Vagina (tissue), 2 donors: ENCODE measurements around the gene NRG3. TPM values are rescaled to one million over a fixed set of nuclear protein-coding genes. Genes with fewer than 3 reads are reported as not detected.

ENCODE experiments used
- DNase-seq, 2 donors: peaks; one replicate each; pipeline ENCODE4 v3.0.0-alpha.2; 2017; ENCODE audit errors: extremely low spot score in 2 of 2
- H3K27ac ChIP-seq: fragments of 200-600 bp; sonication (generic); one replicate; pipeline ENCODE4 v1.5.1; 2019
- H3K27me3 ChIP-seq: fragments of 200-600 bp; sonication (generic); one replicate; pipeline ENCODE4 v1.5.1; 2019
- H3K36me3 ChIP-seq, 2 donors: fragments of 200-600 bp; sonication (generic); one replicate each; pipeline ENCODE4 v1.5.1; 2017 to 2019
- H3K4me1 ChIP-seq: fragments of 200-600 bp; sonication (generic); one replicate; pipeline ENCODE4 v1.5.1; 2019
- H3K4me3 ChIP-seq, 2 donors: fragments of 200-600 bp; sonication (generic); 1 replicate in 1 of 2; 2 replicates in 1 of 2; pipeline ENCODE4 v1.5.1; 2016 to 2019
- H3K9me3 ChIP-seq: fragments of 200-600 bp; sonication (generic); one replicate; pipeline ENCODE4 v1.5.1; 2019
- POLR2A ChIP-seq, 2 donors: fragments of 450-650 bp; IDR thresholded peaks; one replicate each; pipeline ENCODE4 v1.6.1; 2017; ENCODE audit warnings: antibody characterized with exemption in 2 of 2, mild to moderate bottlenecking in 2 of 2, moderate library complexity in 2 of 2
- POLR2AphosphoS5 ChIP-seq, 2 donors: sonication (generic); formaldehyde crosslinking; IDR thresholded peaks; one replicate each; pipeline ENCODE4 v1.9.0; 2017; ENCODE audit warnings: antibody characterized with exemption in 2 of 2, mild to moderate bottlenecking in 2 of 2, low read depth in 1 of 2; ENCODE audit not compliant: insufficient read depth in 1 of 2
- intact Hi-C: fragments of 100-400 bp; cut with DNase I; formaldehyde crosslinking; loops from one replicate; pipeline ENCODE4 v1.15.1; 2023
- total RNA-seq: library from RNA; depleted of rRNA; stranded (reverse); fragments of >200 nt; gene quantifications from one replicate; pipeline ENCODE4 v1.2.3, GENCODE V29; 2016
- TF ChIP-seq, protein P1 (sequence below), 3 experiments: fragments of 450-650 bp in 2 of 3; fragments of 200-600 bp in 1 of 3; sonication (generic) in 1 of 3; IDR thresholded peaks; one replicate each; pipeline ENCODE4 v1.5.1; 2017 to 2019; ENCODE audit warnings: antibody characterized with exemption in 3 of 3, mild to moderate bottlenecking in 2 of 3, moderate library complexity in 2 of 3

NRG3 gene
- total RNA-seq, 1 donor from 2014 or later = not detected

GRCh38 chr10:82289945-82290344 lies 415.0 kb downstream of the NRG3 start:
- Histone ChIP-seq H3K4me1 (no peaks in the 10 kb centered on the region), H3K36me3 (no peaks in the 10 kb centered on the region), H3K27ac (no peak overlapping the region), H3K27me3 (no peaks in the 10 kb centered on the region), H3K4me3 (no peak overlapping the region), H3K9me3 (no peaks in the 10 kb centered on the region)
- intact Hi-C loops = no loop called here
- no peak for DNase-seq
- TF ChIP-seq POLR2A (IDR thresholded peaks at IDR 0.05) (no peak), POLR2AphosphoS5 (IDR thresholded peaks at IDR 0.05; ENCODE audit: insufficient read depth in 1 of 2, low read depth in 1 of 2) (no peak)
- TF ChIP-seq, protein P1, sequence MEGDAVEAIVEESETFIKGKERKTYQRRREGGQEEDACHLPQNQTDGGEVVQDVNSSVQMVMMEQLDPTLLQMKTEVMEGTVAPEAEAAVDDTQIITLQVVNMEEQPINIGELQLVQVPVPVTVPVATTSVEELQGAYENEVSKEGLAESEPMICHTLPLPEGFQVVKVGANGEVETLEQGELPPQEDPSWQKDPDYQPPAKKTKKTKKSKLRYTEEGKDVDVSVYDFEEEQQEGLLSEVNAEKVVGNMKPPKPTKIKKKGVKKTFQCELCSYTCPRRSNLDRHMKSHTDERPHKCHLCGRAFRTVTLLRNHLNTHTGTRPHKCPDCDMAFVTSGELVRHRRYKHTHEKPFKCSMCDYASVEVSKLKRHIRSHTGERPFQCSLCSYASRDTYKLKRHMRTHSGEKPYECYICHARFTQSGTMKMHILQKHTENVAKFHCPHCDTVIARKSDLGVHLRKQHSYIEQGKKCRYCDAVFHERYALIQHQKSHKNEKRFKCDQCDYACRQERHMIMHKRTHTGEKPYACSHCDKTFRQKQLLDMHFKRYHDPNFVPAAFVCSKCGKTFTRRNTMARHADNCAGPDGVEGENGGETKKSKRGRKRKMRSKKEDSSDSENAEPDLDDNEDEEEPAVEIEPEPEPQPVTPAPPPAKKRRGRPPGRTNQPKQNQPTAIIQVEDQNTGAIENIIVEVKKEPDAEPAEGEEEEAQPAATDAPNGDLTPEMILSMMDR (IDR thresholded peaks at IDR 0.05) = no peak

DNA sequence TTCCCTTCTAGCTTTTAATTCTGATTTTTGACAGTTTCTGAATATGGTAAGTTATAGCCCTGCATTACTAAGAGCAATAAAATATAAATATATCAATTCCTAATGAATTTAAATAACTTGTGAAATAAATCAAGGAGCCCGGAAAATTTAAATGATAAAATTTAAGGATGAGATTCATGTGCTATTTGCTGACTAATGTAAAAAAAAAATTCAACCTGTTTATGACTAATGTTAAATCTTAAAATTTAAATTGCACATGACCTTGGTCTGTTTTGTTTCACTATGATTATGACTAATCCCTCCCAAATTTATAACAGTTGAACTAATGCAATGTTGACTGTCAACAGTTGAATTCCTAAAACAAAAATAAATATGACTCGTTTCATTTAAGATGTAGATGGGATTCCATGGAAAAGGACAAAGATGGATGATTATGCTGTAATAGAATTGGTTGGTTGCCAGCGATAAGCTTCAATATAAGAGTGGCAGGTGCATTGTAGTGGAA lies 419.9 kb downstream of the NRG3 start:
- Histone ChIP-seq H3K36me3 (no peaks in the 10 kb centered on the region), H3K27me3 (no peaks in the 10 kb centered on the region), H3K4me3 (no peak overlapping the region), H3K27ac (no peak overlapping the region), H3K4me1 (no peaks in the 10 kb centered on the region), H3K9me3 (no peaks in the 10 kb centered on the region)
- intact Hi-C loops = no loop called here
- no peak for TF ChIP-seq POLR2AphosphoS5 (IDR thresholded peaks at IDR 0.05; ENCODE audit: insufficient read depth in 1 of 2, low read depth in 1 of 2)
- no peak for TF ChIP-seq POLR2A (IDR thresholded peaks at IDR 0.05)
- TF ChIP-seq, protein P1 (IDR thresholded peaks at IDR 0.05) = no peak
- no peak for DNase-seq

DNA sequence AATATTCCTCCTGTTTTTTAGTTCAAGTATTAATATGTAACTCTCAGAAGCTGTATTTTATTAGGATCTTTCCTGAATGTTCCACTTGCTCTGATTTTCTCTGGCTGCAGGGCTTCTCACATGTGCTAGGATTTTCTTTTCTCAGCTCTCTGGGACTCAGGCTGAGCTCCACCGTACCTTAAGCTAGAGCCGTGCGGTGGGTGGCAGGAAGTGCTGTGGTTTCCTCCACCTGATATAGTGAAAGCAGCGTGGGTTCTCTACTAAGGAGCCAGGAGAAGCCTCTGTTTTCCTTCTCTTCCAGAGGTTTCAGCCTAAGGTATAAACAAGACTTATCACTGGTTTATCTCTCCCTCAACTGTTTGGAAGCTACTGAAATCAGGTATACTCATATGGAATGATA lies 433.6 kb downstream of the NRG3 start:
- H3K36me3 ChIP-seq = no peaks in the 10 kb centered on the region
- intact Hi-C loops = no loop called here
- no peak overlapping the region for H3K4me3 ChIP-seq
- H3K4me1 ChIP-seq = no peaks in the 10 kb centered on the region
- no peaks in the 10 kb centered on the region for H3K27me3 ChIP-seq
- no peaks in the 10 kb centered on the region for H3K9me3 ChIP-seq
- DNase-seq = no peak
- no peak for TF ChIP-seq POLR2AphosphoS5 (IDR thresholded peaks at IDR 0.05; ENCODE audit: insufficient read depth in 1 of 2, low read depth in 1 of 2)
- TF ChIP-seq, protein P1 (IDR thresholded peaks at IDR 0.05) = no peak
- TF ChIP-seq POLR2A (IDR thresholded peaks at IDR 0.05) = no peak
- H3K27ac ChIP-seq = no peak overlapping the region

DNA sequence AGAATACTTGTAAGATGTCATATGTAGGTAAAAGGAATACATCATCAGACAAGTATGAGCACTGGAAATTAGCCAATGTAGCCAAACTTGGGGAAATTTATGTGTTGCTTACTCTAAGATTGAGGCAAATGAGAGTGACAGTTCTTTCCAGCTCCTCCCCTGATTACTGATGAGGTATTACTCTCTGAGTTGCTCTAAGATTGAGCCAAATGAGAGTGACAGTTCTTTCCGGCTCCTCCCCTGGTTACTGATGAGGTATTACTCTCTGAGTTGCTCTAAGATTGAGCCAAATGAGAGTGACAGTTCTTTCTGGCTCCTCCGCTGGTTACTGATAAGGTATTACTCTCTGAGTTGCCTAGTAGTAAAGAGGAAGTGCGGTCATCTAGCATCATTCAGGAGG lies 435.8 kb downstream of the NRG3 start:
- no peaks in the 10 kb centered on the region for H3K9me3 ChIP-seq
- H3K4me1 ChIP-seq = no peaks in the 10 kb centered on the region
- no peak for DNase-seq
- no peak overlapping the region for H3K4me3 ChIP-seq
- no peaks in the 10 kb centered on the region for H3K36me3 ChIP-seq
- intact Hi-C loops = no loop called here
- H3K27ac ChIP-seq = no peak overlapping the region
- no peaks in the 10 kb centered on the region for H3K27me3 ChIP-seq
- TF ChIP-seq, protein P1 (IDR thresholded peaks at IDR 0.05) = no peak
- TF ChIP-seq POLR2AphosphoS5 (IDR thresholded peaks at IDR 0.05; ENCODE audit: insufficient read depth in 1 of 2, low read depth in 1 of 2) = no peak
- no peak for TF ChIP-seq POLR2A (IDR thresholded peaks at IDR 0.05)

DNA sequence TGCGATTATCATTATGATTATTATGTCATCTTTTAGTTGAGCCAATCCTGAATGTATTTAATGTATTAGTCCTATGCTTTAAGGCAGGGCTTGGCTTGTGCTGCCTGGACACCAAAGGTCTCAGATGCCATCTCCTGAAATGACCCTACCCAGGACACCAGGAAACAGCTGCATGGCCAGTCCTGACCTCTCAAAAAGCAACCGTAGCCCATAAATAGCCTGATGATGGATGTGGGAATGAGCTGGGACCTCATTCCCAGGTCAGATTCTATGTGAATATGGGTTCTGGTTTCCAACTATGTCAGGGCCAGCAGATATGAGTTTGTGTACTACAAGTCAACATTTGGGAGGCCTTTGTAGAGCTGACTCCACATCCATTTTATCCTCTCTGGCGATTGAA lies 438.4 kb downstream of the NRG3 start:
- no peaks in the 10 kb centered on the region for H3K9me3 ChIP-seq
- intact Hi-C loops = no loop called here
- TF ChIP-seq POLR2AphosphoS5 (IDR thresholded peaks at IDR 0.05; ENCODE audit: insufficient read depth in 1 of 2, low read depth in 1 of 2) = no peak
- TF ChIP-seq POLR2A (IDR thresholded peaks at IDR 0.05) = no peak
- TF ChIP-seq, protein P1 (IDR thresholded peaks at IDR 0.05) = no peak

More for the DNA sequence above, 438.4 kb downstream of the NRG3 start:
- no peak for DNase-seq
- no peaks in the 10 kb centered on the region for H3K36me3 ChIP-seq
- H3K27me3 ChIP-seq = no peaks in the 10 kb centered on the region
- H3K4me1 ChIP-seq = no peaks in the 10 kb centered on the region
- no peak overlapping the region for H3K27ac ChIP-seq
- no peak overlapping the region for H3K4me3 ChIP-seq
